T-helper 1 cell treated with Interleukin-12 subunit alpha and Interleukin-12 subunit beta and Interleukin-4 antibody, amounts not matched to agents 30 μg/mL and 1 μg/mL, for 36 hours (primary cell): ENCODE results near the gene SPANXC.
"Not testable (repeated sequence)": the region's sequence is repeated elsewhere in the genome, so short reads cannot be mapped to it uniquely, and the experiment has no call there.

Source experiments
- H3K27ac Mint-ChIP-seq: one replicate; pipeline ENCODE4 v1.8.0; 2021; ENCODE audit warnings: mild to moderate bottlenecking, mixed read lengths
- H3K27me3 Mint-ChIP-seq: one replicate; pipeline ENCODE4 v1.8.0; 2021; ENCODE audit warnings: low read depth, mixed read lengths
- H3K36me3 Mint-ChIP-seq: one replicate; pipeline ENCODE4 v1.8.0; 2021; ENCODE audit warnings: low read depth, mixed read lengths
- H3K4me1 Mint-ChIP-seq: one replicate; pipeline ENCODE4 v1.8.0; 2021; ENCODE audit warnings: low read depth, mixed read lengths
- H3K4me3 Mint-ChIP-seq: one replicate; pipeline ENCODE4 v1.8.0; 2021; ENCODE audit warnings: mild to moderate bottlenecking, moderate library complexity, mixed read lengths
- H3K9me3 Mint-ChIP-seq: one replicate; pipeline ENCODE4 v1.8.0; 2021; ENCODE audit warnings: mixed read lengths

SPANXC gene

GRCh38 chrX:141242417-141242816 is at the start of gene SPANXC:
Gene SPANXC, minus strand, starts transcription at chrX:141242517. Its CDS starts 60 bp downstream, at chrX:141242457.
- not testable (repeated sequence) for H3K27ac Mint-ChIP-seq, H3K27me3 Mint-ChIP-seq, H3K4me3 Mint-ChIP-seq, H3K4me1 Mint-ChIP-seq, H3K36me3 Mint-ChIP-seq, H3K9me3 Mint-ChIP-seq

GRCh38 chrX:141279476-141279875 is 37.2 kb upstream of the SPANXC start:
- Mint-ChIP-seq H3K36me3 (no peaks in the 10 kb centered on the region), H3K27ac (no peak overlapping the region), H3K27me3 (no peaks in the 10 kb centered on the region), H3K9me3 (peaks cover 4% of the 10 kb centered on the region), H3K4me3 (no peak overlapping the region), H3K4me1 (no peaks in the 10 kb centered on the region)

DNA sequence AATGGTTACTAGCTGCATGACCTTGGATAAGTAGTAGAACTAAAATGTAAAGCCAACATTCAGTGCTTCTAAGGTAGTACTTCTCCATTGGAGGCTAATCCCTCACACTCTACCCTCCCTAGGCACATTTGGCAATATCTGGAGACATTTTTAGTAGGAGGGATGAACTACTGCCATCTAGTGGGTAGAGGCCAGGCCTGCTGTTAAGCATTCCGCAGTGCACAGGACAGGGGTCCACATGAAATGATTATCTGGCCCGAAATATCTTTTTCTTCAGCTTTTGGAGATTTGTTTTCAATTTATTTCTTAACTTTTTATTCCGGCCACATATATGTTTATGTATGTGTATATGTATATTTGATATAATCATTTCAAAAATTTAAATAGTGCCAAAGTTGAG is 36.0 kb upstream of the SPANXC start:
- H3K36me3 Mint-ChIP-seq, result no peaks in the 10 kb centered on the region
- H3K27me3 Mint-ChIP-seq, result no peaks in the 10 kb centered on the region
- H3K9me3 Mint-ChIP-seq, result no peaks in the 10 kb centered on the region
- no peaks in the 10 kb centered on the region for H3K4me1 Mint-ChIP-seq
- no peak overlapping the region for H3K4me3 Mint-ChIP-seq
- H3K27ac Mint-ChIP-seq, result no peak overlapping the region

GRCh38 chrX:141258080-141258479 is 15.8 kb upstream of the SPANXC start:
- Mint-ChIP-seq H3K4me1 (no peaks in the 10 kb centered on the region), H3K27me3 (no peaks in the 10 kb centered on the region)

GRCh38 chrX:141221611-141222010 is 20.7 kb downstream of the SPANXC start:
- Mint-ChIP-seq H3K4me1 (no peaks in the 10 kb centered on the region), H3K9me3 (peaks cover 4% of the 10 kb centered on the region), H3K27ac (no peak overlapping the region), H3K4me3 (no peak overlapping the region), H3K36me3 (no peaks in the 10 kb centered on the region), H3K27me3 (no peaks in the 10 kb centered on the region)

More at GRCh38 chrX:141258080-141258479, 15.8 kb upstream of the SPANXC start:
- Mint-ChIP-seq H3K4me3 (no peak overlapping the region), H3K36me3 (no peaks in the 10 kb centered on the region), H3K27ac (no peak overlapping the region), H3K9me3 (peaks cover 9% of the 10 kb centered on the region)

- Mint-ChIP-seq H3K9me3 (peaks cover 4% of the 10 kb centered on the region), H3K4me3 (no peak overlapping the region), H3K27ac (no peak overlapping the region), H3K27me3 (no peaks in the 10 kb centered on the region), H3K4me1 (no peaks in the 10 kb centered on the region), H3K36me3 (no peaks in the 10 kb centered on the region)
Measured at GRCh38 chrX:141220342-141221008, 21.8 kb downstream of the SPANXC start.

- Mint-ChIP-seq H3K27me3 (no peaks in the 10 kb centered on the region), H3K36me3 (no peaks in the 10 kb centered on the region), H3K27ac (no peak overlapping the region), H3K9me3 (no peaks in the 10 kb centered on the region), H3K4me3 (no peak overlapping the region), H3K4me1 (no peaks in the 10 kb centered on the region)
Measured at GRCh38 chrX:141214196-141214595, 28.1 kb downstream of the SPANXC start.

DNA sequence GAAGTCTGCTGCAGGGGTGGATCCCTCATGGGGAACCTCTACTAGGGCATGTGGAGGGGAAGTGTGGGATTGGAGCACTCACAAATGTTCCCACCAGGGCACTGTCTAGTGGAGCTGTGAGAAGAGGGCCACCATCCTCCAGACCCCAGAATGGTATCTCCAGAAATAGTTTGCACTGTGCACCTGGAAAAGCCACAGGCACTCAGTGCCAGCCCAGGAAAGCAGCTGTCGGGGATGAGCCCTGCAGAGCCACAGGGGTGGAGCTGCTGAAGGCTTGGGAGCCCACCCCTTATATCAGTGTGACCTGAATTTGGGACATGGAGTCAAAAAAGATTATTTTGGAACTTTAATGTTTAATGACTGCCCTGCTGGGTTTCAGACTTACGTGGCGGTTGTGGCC is 40.4 kb downstream of the SPANXC start:
- H3K4me3 Mint-ChIP-seq, result no peak overlapping the region
- no peak overlapping the region for H3K27ac Mint-ChIP-seq
- H3K36me3 Mint-ChIP-seq, result no peaks in the 10 kb centered on the region
- no peaks in the 10 kb centered on the region for H3K27me3 Mint-ChIP-seq
- H3K9me3 Mint-ChIP-seq, result no peaks in the 10 kb centered on the region
- H3K4me1 Mint-ChIP-seq, result no peaks in the 10 kb centered on the region
